MM.1S (cell line): ENCODE measurements around the gene TECTB.

ENCODE experiments used
- EZH2 ChIP-seq: fragments of 300-600 bp; sonication (generic); optimal IDR thresholded peaks from 2 replicates; pipeline ENCODE3; 2017; ENCODE audit warnings: low read depth, mild to moderate bottlenecking, antibody characterized with exemption, low read length, mixed read lengths
- TF ChIP-seq, protein P1 (sequence below): fragments of 300-600 bp; sonication (generic); IDR thresholded peaks from 2 replicates; pipeline ENCODE4 v1.5.1; 2016; ENCODE audit warnings: antibody characterized with exemption, low read length, mixed read lengths

DNA sequence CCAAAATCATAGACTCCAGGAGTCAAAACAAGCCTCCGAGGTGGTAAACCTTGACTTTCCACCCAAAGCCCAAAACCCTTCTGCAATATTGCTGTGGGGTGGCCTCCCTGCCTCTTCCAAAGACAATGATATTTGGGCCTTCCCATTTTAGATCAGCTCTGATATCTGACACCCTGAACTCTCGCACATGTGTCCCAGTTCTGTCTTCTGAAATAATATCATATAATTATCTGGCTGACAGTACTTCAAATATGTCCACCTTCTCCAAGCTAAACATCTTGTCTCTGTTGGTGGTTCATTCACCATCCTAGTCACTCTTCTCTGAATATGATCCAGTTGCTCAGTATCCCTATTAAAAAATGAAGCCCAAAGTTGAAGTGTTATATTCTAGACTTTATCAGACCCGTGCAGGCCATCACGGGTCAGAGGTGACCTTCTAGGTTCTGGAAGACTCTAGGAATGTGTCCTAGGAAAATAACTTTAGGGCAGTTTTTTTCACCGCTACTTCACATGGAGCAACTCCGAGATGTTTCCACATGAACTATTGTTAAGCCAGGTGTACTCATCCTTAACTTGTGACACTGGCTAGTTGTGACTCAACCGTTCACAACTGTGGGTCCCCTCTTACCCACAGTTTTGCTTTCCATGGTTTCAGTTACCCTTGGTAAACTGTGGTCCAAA lies 6.3 kb downstream of the TECTB start:
- TF ChIP-seq, protein P1, sequence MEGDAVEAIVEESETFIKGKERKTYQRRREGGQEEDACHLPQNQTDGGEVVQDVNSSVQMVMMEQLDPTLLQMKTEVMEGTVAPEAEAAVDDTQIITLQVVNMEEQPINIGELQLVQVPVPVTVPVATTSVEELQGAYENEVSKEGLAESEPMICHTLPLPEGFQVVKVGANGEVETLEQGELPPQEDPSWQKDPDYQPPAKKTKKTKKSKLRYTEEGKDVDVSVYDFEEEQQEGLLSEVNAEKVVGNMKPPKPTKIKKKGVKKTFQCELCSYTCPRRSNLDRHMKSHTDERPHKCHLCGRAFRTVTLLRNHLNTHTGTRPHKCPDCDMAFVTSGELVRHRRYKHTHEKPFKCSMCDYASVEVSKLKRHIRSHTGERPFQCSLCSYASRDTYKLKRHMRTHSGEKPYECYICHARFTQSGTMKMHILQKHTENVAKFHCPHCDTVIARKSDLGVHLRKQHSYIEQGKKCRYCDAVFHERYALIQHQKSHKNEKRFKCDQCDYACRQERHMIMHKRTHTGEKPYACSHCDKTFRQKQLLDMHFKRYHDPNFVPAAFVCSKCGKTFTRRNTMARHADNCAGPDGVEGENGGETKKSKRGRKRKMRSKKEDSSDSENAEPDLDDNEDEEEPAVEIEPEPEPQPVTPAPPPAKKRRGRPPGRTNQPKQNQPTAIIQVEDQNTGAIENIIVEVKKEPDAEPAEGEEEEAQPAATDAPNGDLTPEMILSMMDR = no peak
- no peak for TF ChIP-seq EZH2
